Lower leg skin (tissue), 4 donors: Measurements from ENCODE around the gene SLC7A7. TPM values are rescaled to one million over a fixed set of nuclear protein-coding genes. Genes with fewer than 3 reads are reported as not detected.
A peak's percentile ranks its signal among the peaks of the same experiment; 100 is the strongest.
"Not testable (repeated sequence)": the region's sequence is repeated elsewhere in the genome, so short reads cannot be mapped to it uniquely, and the experiment has no call there.

Source experiments
- DNase-seq, 2 donors: peaks; one replicate each; pipeline ENCODE4 v3.0.0-alpha.2; 2019; ENCODE audit warnings: low spot score in 2 of 2
- H3K4me3 ChIP-seq: fragments of 200-600 bp; sonication (generic); 2 replicates; pipeline ENCODE4 v1.5.1; 2017; ENCODE audit warnings: mild to moderate bottlenecking, low read depth; ENCODE audit not compliant: poor library complexity, severe bottlenecking
- POLR2A ChIP-seq, 2 donors: fragments of 450-650 bp; IDR thresholded peaks; one replicate each; pipeline ENCODE4 v1.6.1; 2016 to 2017; ENCODE audit warnings: antibody characterized with exemption in 2 of 2, mild to moderate bottlenecking in 1 of 2, moderate library complexity in 1 of 2
- WGBS, 2 donors: methylation state at CpG; one replicate each; pipeline ENCODE4 v1.1.5; 2018; 5-methylcytosine and 5-hydroxymethylcytosine counted together
- intact Hi-C: fragments of 100-400 bp; cut with DNase I; formaldehyde crosslinking; loops from one replicate; pipeline ENCODE4 v1.15.0; 2023; ENCODE audit warnings: low total_unique reads
- total RNA-seq, 4 donors: library from RNA; depleted of rRNA; stranded (reverse); fragments of >200 nt; gene quantifications; one replicate each; pipeline ENCODE4 v1.1.0, GENCODE V29; 2016
- TF ChIP-seq, protein P1 (sequence below), 3 donors: fragments of 450-650 bp; IDR thresholded peaks; one replicate each; pipeline ENCODE4 v1.5.1; 2016; ENCODE audit warnings: antibody characterized with exemption in 3 of 3, mild to moderate bottlenecking in 3 of 3, moderate library complexity in 2 of 3

Gene SLC7A7
- total RNA-seq, 4 donors from 2014 or later = 1.1 to 12.8 (median 6.5) TPM

- 80 to 81% methylated on average over 2 of the region's 2 CpGs for WGBS, 2 donors
- H3K4me3 ChIP-seq = no peak overlapping the region
- DNase-seq = peak in 1 of 2 donors; percentile 60
- TF ChIP-seq, protein P1, sequence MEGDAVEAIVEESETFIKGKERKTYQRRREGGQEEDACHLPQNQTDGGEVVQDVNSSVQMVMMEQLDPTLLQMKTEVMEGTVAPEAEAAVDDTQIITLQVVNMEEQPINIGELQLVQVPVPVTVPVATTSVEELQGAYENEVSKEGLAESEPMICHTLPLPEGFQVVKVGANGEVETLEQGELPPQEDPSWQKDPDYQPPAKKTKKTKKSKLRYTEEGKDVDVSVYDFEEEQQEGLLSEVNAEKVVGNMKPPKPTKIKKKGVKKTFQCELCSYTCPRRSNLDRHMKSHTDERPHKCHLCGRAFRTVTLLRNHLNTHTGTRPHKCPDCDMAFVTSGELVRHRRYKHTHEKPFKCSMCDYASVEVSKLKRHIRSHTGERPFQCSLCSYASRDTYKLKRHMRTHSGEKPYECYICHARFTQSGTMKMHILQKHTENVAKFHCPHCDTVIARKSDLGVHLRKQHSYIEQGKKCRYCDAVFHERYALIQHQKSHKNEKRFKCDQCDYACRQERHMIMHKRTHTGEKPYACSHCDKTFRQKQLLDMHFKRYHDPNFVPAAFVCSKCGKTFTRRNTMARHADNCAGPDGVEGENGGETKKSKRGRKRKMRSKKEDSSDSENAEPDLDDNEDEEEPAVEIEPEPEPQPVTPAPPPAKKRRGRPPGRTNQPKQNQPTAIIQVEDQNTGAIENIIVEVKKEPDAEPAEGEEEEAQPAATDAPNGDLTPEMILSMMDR (IDR thresholded peaks at IDR 0.05) = no peak
- no peak for TF ChIP-seq POLR2A (IDR thresholded peaks at IDR 0.05)
- intact Hi-C loops = no loop called here
Observed at GRCh38 chr14:22780105-22780679, 35.0 kb downstream of the SLC7A7 start.

- WGBS, 2 donors = 91 to 93% methylated on average over 2 of the region's 2 CpGs
Observed at GRCh38 chr14:22778084-22778483, 37.2 kb downstream of the SLC7A7 start.

DNA sequence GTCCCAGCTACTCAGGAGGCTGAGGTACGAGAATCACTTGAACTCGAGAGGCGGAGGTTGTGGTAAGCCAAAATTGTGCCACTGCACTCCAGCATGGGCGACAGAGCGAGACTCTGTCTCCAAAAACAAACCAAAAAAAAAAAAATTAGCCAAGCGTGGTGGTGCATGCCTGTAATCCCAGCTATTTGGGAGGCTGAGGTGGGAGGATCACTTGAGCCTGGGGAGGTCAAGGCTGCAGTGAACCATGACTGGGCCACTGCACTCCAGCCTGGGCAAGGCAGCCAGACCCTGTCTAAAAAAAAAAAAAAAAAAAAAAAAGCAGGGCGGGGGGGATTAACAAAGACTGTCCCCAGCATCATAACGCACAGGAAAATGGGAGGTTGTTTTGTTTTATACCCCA, 38.4 kb downstream of the SLC7A7 start:
- peak in 1 of 2 donors; percentile 7 for DNase-seq
- intact Hi-C loops = not testable (repeated sequence)

More at GRCh38 chr14:22778084-22778483, 37.2 kb downstream of the SLC7A7 start:
- intact Hi-C loops = no loop called here
- DNase-seq = no peak
- no peak overlapping the region for H3K4me3 ChIP-seq
- no peak for TF ChIP-seq POLR2A (IDR thresholded peaks at IDR 0.05)
- TF ChIP-seq, protein P1 (IDR thresholded peaks at IDR 0.05) = no peak

DNA sequence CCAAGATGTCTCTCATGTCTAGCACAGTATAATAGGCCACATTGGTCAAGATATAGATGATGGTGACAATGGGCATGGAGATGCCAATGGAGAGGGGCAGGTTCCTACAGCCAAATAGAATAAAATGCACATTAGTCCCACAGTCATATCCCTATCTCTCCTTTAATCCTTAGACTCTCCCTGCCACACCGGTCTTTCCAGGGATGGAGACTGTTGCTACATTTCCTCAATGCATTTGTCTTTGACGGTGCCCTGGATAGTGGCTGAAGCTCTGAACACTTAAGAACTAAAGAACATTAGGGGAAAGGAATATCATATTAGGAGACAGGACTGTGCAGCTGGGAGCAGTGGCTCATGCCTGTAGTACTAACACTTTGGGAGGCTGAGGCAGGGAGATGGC, 39.0 kb downstream of the SLC7A7 start:
- H3K4me3 ChIP-seq = no peak overlapping the region
- TF ChIP-seq POLR2A (IDR thresholded peaks at IDR 0.05) = no peak
- TF ChIP-seq, protein P1 (IDR thresholded peaks at IDR 0.05) = no peak
- 93 to 98% methylated on average over 2 of the region's 2 CpGs for WGBS, 2 donors
- DNase-seq = no peak
- intact Hi-C loops = no loop called here

More for the DNA sequence above, 38.4 kb downstream of the SLC7A7 start:
- 95 to 97% methylated on average over 8 of the region's 8 CpGs for WGBS, 2 donors
- not testable (repeated sequence) for H3K4me3 ChIP-seq

GRCh38 chr14:22774011-22774706, 41.1 kb downstream of the SLC7A7 start:
- intact Hi-C loops = no loop called here
- no peak overlapping the region for H3K4me3 ChIP-seq
- no peak for TF ChIP-seq POLR2A (IDR thresholded peaks at IDR 0.05)
- TF ChIP-seq, protein P1 (IDR thresholded peaks at IDR 0.05) = no peak
- peak in 1 of 2 donors; percentile 5 for DNase-seq
- WGBS, 2 donors = 89 to 91% methylated on average over 10 of the region's 10 CpGs

DNA sequence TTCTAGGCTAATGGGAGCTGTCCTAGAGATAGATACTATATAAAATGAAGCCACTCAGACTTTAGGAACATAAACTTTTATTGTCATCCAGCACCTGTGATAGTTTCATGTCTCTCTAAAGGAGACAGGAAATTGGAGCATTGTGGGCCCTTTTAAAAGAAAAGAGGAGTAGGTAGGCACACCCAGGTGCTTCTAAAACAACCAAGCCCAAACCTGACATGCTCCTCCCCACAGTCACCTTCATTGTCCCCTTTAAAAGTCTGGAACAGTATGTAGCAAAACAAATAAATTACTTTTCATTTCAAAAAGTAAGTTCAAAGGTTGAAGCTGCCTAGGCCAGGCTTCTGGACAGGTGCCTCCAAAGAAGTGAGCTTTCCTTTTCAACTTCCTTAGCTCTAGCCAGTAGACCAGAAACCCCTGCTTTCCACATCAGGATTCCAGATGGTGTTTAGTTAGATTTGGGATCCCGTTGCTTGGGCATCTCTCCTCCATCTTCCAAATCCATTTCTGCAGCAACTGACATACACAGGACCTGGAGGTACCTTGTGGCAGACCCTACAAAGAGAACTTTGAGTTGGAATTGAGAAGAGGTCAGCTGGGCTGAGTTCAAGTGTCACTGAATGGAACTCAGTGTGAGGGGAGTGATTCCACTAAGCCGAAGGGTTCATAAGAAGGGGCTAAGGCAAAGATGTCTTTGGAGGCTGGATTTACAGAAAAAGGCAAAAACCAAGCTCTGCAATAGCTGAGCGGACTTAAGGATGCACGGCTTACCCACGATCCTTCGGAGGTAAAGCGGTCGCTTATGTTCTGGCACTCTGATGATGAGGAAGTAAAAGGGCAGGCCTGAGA, 41.8 kb downstream of the SLC7A7 start:
- DNase-seq = peak in 1 of 2 donors; percentile 39
- TF ChIP-seq POLR2A (IDR thresholded peaks at IDR 0.05) = no peak
- TF ChIP-seq, protein P1 (IDR thresholded peaks at IDR 0.05) = no peak
- no peak overlapping the region for H3K4me3 ChIP-seq
- intact Hi-C loops = no loop called here
- 93 to 94% methylated on average over 8 of the region's 8 CpGs for WGBS, 2 donors
